SK-N-SH (cell line): ENCODE data around the gene STOX1. TPM values are rescaled to one million over a fixed set of nuclear protein-coding genes. Genes with fewer than 3 reads are reported as not detected.

ENCODE experiments used
- CTCF ChIA-PET: fragments of 300-600, 350-600 bp; formaldehyde crosslinking; extraction: SDS; loops from one replicate; lab custom pipeline; 2021; lab: Yijun Ruan, JAX
- POLR2A ChIA-PET: fragments of 350-600 bp; sonication (Branson Sonifier 250); formaldehyde crosslinking; extraction: SDS; loops from one replicate; lab custom pipeline; 2020; ENCODE audit warnings: antibody characterized with exemption, inconsistent platforms; lab: Yijun Ruan, JAX
- DNase-seq: peaks from one replicate; pipeline ENCODE4 v3.0.0; 2012
- H2AFZ ChIP-seq: fragments of 200-600 bp; sonication (generic); 2 replicates; pipeline ENCODE4 v1.8.1; 2016; ENCODE audit warnings: antibody characterized with exemption, mild to moderate bottlenecking, low read depth
- H3F3A ChIP-seq: fragments of 200-600 bp; sonication (generic); replicated peaks from 2 replicates; pipeline ENCODE3; 2016; ENCODE audit warnings: antibody characterized with exemption, mild to moderate bottlenecking; ENCODE audit not compliant: insufficient read depth
- H3K27ac ChIP-seq, 2 experiments: fragments of 200-500 bp in 1 of 2; fragments of 200-600 bp in 1 of 2; sonication (Bioruptor generic) in 1 of 2; sonication (generic), shearing (Covaris generic) in 1 of 2; 2 replicates each; pipeline versions ENCODE4 v1.5.1 to v1.6.1; 2014 to 2016; ENCODE audit warnings: low read depth in 2 of 2, inconsistent platforms in 1 of 2, low read length in 1 of 2, mild to moderate bottlenecking in 1 of 2, mixed read lengths in 1 of 2
- H3K27me3 ChIP-seq: fragments of 200-600 bp; sonication (generic), shearing (Covaris generic); 2 replicates; pipeline ENCODE4 v1.6.1; 2016; ENCODE audit warnings: mixed run types; ENCODE audit not compliant: insufficient read depth
- H3K36me3 ChIP-seq, 2 experiments: fragments of 200-500 bp in 1 of 2; fragments of 200-600 bp in 1 of 2; sonication (Bioruptor generic) in 1 of 2; sonication (generic) in 1 of 2; replicated peaks in 1 of 2; 2 replicates each; pipeline versions ENCODE3 to v1.5.1; 2014 to 2016; ENCODE audit warnings: low read length in 1 of 2, mild to moderate bottlenecking in 1 of 2; ENCODE audit not compliant: insufficient read depth in 2 of 2, control insufficient read depth in 1 of 2
- H3K4me1 ChIP-seq, 2 experiments: fragments of 200-500 bp in 1 of 2; fragments of 200-600 bp in 1 of 2; sonication (Bioruptor generic) in 1 of 2; sonication (generic), shearing (Covaris generic) in 1 of 2; 2 replicates each; pipeline versions ENCODE4 v1.5.1 to v1.6.1; 2014 to 2016; ENCODE audit warnings: low read depth in 1 of 2, low read length in 1 of 2, mixed run types in 1 of 2; ENCODE audit not compliant: insufficient read depth in 2 of 2, control insufficient read depth in 1 of 2
- H3K4me2 ChIP-seq: fragments of 200-600 bp; sonication (generic), shearing (Covaris generic); 2 replicates; pipeline ENCODE4 v1.6.1; 2017; ENCODE audit warnings: mixed run types
- H3K4me3 ChIP-seq, 2 experiments: fragments of 200-500 bp in 1 of 2; fragments of 200-600 bp in 1 of 2; sonication (Bioruptor generic) in 1 of 2; sonication (generic), shearing (Covaris generic) in 1 of 2; 2 replicates each; pipeline versions ENCODE4 v1.5.1 to v1.8.1; 2014 to 2016; ENCODE audit warnings: low read depth in 2 of 2, inconsistent platforms in 1 of 2, low read length in 1 of 2, mild to moderate bottlenecking in 1 of 2, mixed read lengths in 1 of 2, moderate library complexity in 1 of 2
- H3K79me2 ChIP-seq: fragments of 200-600 bp; sonication (generic); 2 replicates; pipeline ENCODE4 v1.8.1; 2017; ENCODE audit warnings: mild to moderate bottlenecking; ENCODE audit not compliant: insufficient read depth
- H3K9ac ChIP-seq: fragments of 200-600 bp; sonication (generic); 2 replicates; pipeline ENCODE4 v1.6.1; 2017; ENCODE audit warnings: mixed run types
- H3K9me2 ChIP-seq: fragments of 200-600 bp; sonication (generic); 2 replicates; pipeline ENCODE4 v1.6.1; 2017; ENCODE audit warnings: mixed run types
- H3K9me3 ChIP-seq: fragments of 200-600 bp; sonication (generic); 2 replicates; pipeline ENCODE4 v1.6.1; 2017; ENCODE audit warnings: mixed run types, mild to moderate bottlenecking, moderate library complexity
- H4K20me1 ChIP-seq: fragments of 200-600 bp; sonication (generic); 2 replicates; pipeline ENCODE4 v1.6.1; 2017; ENCODE audit warnings: mild to moderate bottlenecking, mixed run types; ENCODE audit not compliant: insufficient read depth
- CTCF ChIP-seq: fragments of 200-600 bp; sonication (generic); IDR thresholded peaks from 2 replicates; pipeline ENCODE4 v1.6.1; 2017; ENCODE audit warnings: antibody characterized with exemption, mild to moderate bottlenecking, moderate library complexity
- EP300 ChIP-seq, 2 experiments: IDR thresholded peaks; 2 replicates each; pipeline versions ENCODE4 v1.4.0 to v1.6.1; 2012; ENCODE audit warnings: borderline replicate concordance in 1 of 2, low read depth in 1 of 2, low read length in 1 of 2
- FOXJ3 ChIP-seq: sonication (generic); formaldehyde crosslinking; IDR thresholded peaks from 2 replicates; pipeline ENCODE4 v1.5.1; 2020; ENCODE audit warnings: mild to moderate bottlenecking, missing genetic modification reagents
- MAX ChIP-seq: IDR thresholded peaks from 2 replicates; pipeline ENCODE4 v1.4.0; 2012; ENCODE audit warnings: low read depth
- POLR2AphosphoS5 ChIP-seq: IDR thresholded peaks from 2 replicates; pipeline ENCODE4 v1.6.1; 2012; ENCODE audit warnings: low read depth, low read length
- RAD21 ChIP-seq: IDR thresholded peaks from 2 replicates; pipeline ENCODE4 v1.6.1; 2012; ENCODE audit warnings: mild to moderate bottlenecking, low read length
- RCOR1 ChIP-seq: fragments of 150-350 bp; IDR thresholded peaks from 2 replicates; pipeline ENCODE4 v1.6.1; 2017; ENCODE audit warnings: antibody characterized with exemption, low read length
- REST ChIP-seq: IDR thresholded peaks from 2 replicates; pipeline ENCODE4 v1.6.1; 2012; ENCODE audit warnings: mild to moderate bottlenecking, low read depth, low read length, moderate library complexity
- RFX5 ChIP-seq: IDR thresholded peaks from 2 replicates; pipeline ENCODE4 v1.6.1; 2012; ENCODE audit warnings: mild to moderate bottlenecking, improper control_type of control experiment, low read length
- RXRA ChIP-seq: IDR thresholded peaks from 2 replicates; pipeline ENCODE4 v1.4.0; 2012; ENCODE audit warnings: low read depth, mild to moderate bottlenecking, borderline replicate concordance
- USF1 ChIP-seq: IDR thresholded peaks from 2 replicates; pipeline ENCODE4 v1.4.0; 2012; ENCODE audit warnings: low read depth, borderline replicate concordance
- USF2 ChIP-seq: fragments of 150-350 bp; IDR thresholded peaks from 2 replicates; pipeline ENCODE4 v1.6.1; 2017; ENCODE audit warnings: antibody characterized with exemption, low read length, low read depth, borderline replicate concordance
- ZBTB33 ChIP-seq: IDR thresholded peaks from 2 replicates; pipeline ENCODE4 v1.4.0; 2012; ENCODE audit warnings: low read depth, borderline replicate concordance
- WGBS: methylation state at CpG from one replicate; pipeline ENCODE4 v1.1.6; 2017; ENCODE audit warnings: low lambda C conversion rate; 5-methylcytosine and 5-hydroxymethylcytosine counted together
- polyA plus RNA-seq, 3 experiments: library from polyadenylated mRNA; depleted of rRNA; stranded (reverse); fragments of >200 nt; gene quantifications; 2 replicates each; pipeline ENCODE4 v1.2.3, GENCODE V29; 2012

STOX1 gene
- polyA plus RNA-seq, 1 of the 3 experiments (the other 2 are of a cell fraction) = 0.13 TPM

- TF ChIP-seq RFX5 = no peak
These were observed 39.5 kb upstream of the STOX1 start (continued) for GRCh38 chr10:68787813-68788212.

- CTCF ChIA-PET = interaction anchor here (1.8 kb wide), 1 partner anchor 106 kb away, joined by 5 read pairs; no protein-coding TSS in a partner anchor
- TF ChIP-seq USF2 (no peak), RCOR1 (no peak), RAD21 (no peak), RXRA (no peak), MAX (no peak), REST (no peak), EP300 (IDR thresholded peaks at IDR 0.05; ENCODE audit: borderline replicate concordance in 1 of 2, low read depth in 1 of 2, low read length in 1 of 2) (no peak), RFX5 (no peak), FOXJ3 (CRISPR knock-in tag) (no peak), CTCF (no peak), USF1 (no peak), ZBTB33 (no peak), POLR2AphosphoS5 (no peak)
- no peaks in the 10 kb centered on the region for H4K20me1 ChIP-seq
- no peak for DNase-seq
- no peak overlapping the region for H2AFZ ChIP-seq
- peaks cover 26% of the 10 kb centered on the region for H3F3A ChIP-seq
- 97% methylated on average over 10 of the region's 10 CpGs for WGBS
- POLR2A ChIA-PET = no interaction called here
- H3K4me1 ChIP-seq = no peaks in the 10 kb centered on the region
- H3K9ac ChIP-seq = no peak overlapping the region
- H3K36me3 ChIP-seq = peaks cover 40 to 85% of the 10 kb centered on the region in 2 experiments
- H3K27ac ChIP-seq = no peak overlapping the region
- no peaks in the 10 kb centered on the region for H3K27me3 ChIP-seq
- no peaks in the 10 kb centered on the region for H3K9me2 ChIP-seq
- H3K4me3 ChIP-seq = no peak overlapping the region
- H3K79me2 ChIP-seq = no peaks in the 10 kb centered on the region; the same call in 1 of the 2 replicates
- H3K9me3 ChIP-seq = no peaks in the 10 kb centered on the region
- no peak overlapping the region for H3K4me2 ChIP-seq
These were observed 36.9 kb upstream of the STOX1 start for GRCh38 chr10:68790476-68790875.
